Measurements from ENCODE around the gene SIRT1.
"Not testable (repeated sequence)": the region's sequence is repeated elsewhere in the genome, so short reads cannot be mapped to it uniquely, and the experiment has no call there.

The SIRT1 gene

GRCh38 chr10:67936416-67936815, 52.0 kb downstream of the SIRT1 start:
- Histone ChIP-seq H2AFZ (ENCODE audit: low read depth, low read length) (no peak overlapping the region), H3K4me1 (ENCODE audit: insufficient read depth, low read length) (no peaks in the 10 kb centered on the region), H3K27me3 (ENCODE audit: insufficient read depth, low read length) (no peaks in the 10 kb centered on the region), H3K36me3 (ENCODE audit: insufficient read depth, low read length) (peaks cover 17% of the 10 kb centered on the region), H3K9me3 (ENCODE audit: low read length) (peaks cover 4% of the 10 kb centered on the region), H3K4me3 (ENCODE audit: low read length) (no peak overlapping the region)

- H3K36me3 ChIP-seq (ENCODE audit: insufficient read depth, low read length): peaks cover 8% of the 10 kb centered on the region
- no peak overlapping the region for H3K4me3 ChIP-seq (ENCODE audit: low read length)
These were observed 59.5 kb downstream of the SIRT1 start for GRCh38 chr10:67943917-67944316.

DNA sequence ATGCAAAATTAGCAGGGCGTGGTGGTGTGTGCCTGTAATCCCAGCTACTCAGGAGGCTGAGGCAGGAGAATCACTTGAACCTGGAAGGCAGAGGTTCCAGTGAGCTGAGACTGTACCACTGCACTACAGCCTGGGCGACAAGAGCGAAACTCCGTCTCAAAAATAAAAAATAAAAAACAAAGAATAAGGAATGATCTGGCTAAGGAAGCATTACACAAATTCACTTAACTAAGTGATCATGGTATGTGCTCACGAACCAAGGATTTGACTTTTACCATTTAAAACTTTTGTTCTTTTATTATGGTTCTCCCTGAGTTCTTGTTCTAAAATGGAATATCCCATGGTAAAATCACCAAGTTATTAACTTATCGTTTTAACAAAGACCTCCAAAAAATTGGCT, 71.2 kb downstream of the SIRT1 start:
- Histone ChIP-seq H3K9me3 (ENCODE audit: low read length) (no peaks in the 10 kb centered on the region), H3K4me1 (ENCODE audit: insufficient read depth, low read length) (no peaks in the 10 kb centered on the region), H3K27me3 (ENCODE audit: insufficient read depth, low read length) (no peaks in the 10 kb centered on the region), H3K4me3 (ENCODE audit: low read length) (no peak overlapping the region), H2AFZ (ENCODE audit: low read depth, low read length) (no peak overlapping the region), H3K36me3 (ENCODE audit: insufficient read depth, low read length) (peaks cover 10% of the 10 kb centered on the region)

More at GRCh38 chr10:67943917-67944316, 59.5 kb downstream of the SIRT1 start:
- Histone ChIP-seq H2AFZ (ENCODE audit: low read depth, low read length) (no peak overlapping the region), H3K9me3 (ENCODE audit: low read length) (no peaks in the 10 kb centered on the region), H3K27me3 (ENCODE audit: insufficient read depth, low read length) (no peaks in the 10 kb centered on the region), H3K4me1 (ENCODE audit: insufficient read depth, low read length) (no peaks in the 10 kb centered on the region)

GRCh38 chr10:67959839-67960476, 75.5 kb downstream of the SIRT1 start:
- no peaks in the 10 kb centered on the region for H3K4me1 ChIP-seq (ENCODE audit: insufficient read depth, low read length)
- no peak overlapping the region for H2AFZ ChIP-seq (ENCODE audit: low read depth, low read length)
- H3K4me3 ChIP-seq (ENCODE audit: low read length): no peak overlapping the region
- H3K9me3 ChIP-seq (ENCODE audit: low read length): no peaks in the 10 kb centered on the region
- peaks cover 8% of the 10 kb centered on the region for H3K36me3 ChIP-seq (ENCODE audit: insufficient read depth, low read length)
- no peaks in the 10 kb centered on the region for H3K27me3 ChIP-seq (ENCODE audit: insufficient read depth, low read length)

GRCh38 chr10:67965456-67965855, 81.0 kb downstream of the SIRT1 start:
- H2AFZ ChIP-seq (ENCODE audit: low read depth, low read length): no peak overlapping the region
- no peak overlapping the region for H3K4me3 ChIP-seq (ENCODE audit: low read length)
- H3K27me3 ChIP-seq (ENCODE audit: insufficient read depth, low read length): no peaks in the 10 kb centered on the region
- H3K4me1 ChIP-seq (ENCODE audit: insufficient read depth, low read length): no peaks in the 10 kb centered on the region
- H3K9me3 ChIP-seq (ENCODE audit: low read length): peaks cover 2% of the 10 kb centered on the region
- H3K36me3 ChIP-seq (ENCODE audit: insufficient read depth, low read length): peaks cover 12% of the 10 kb centered on the region

DNA sequence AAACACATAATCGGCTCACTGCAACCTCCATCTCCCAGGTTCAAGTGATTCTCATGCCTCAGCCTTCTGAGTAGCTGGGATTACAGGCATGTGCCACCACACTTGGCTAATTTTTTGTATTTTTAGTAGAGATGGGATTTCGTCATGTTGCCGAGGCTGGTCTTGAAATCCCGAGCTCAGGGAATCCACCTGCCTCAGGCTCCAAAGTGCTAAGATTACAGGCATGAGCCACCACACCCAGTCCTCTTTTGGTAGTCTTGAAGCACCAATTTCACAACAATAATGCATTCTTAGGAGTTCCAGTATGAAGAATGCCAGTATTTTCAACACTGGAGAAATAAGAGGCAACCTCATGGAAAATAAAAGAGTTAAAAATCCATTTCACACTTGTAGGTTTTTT, 81.6 kb downstream of the SIRT1 start:
- not testable (repeated sequence) for H2AFZ ChIP-seq (ENCODE audit: low read depth, low read length); H3K9me3 ChIP-seq (ENCODE audit: low read length); H3K4me1 ChIP-seq (ENCODE audit: insufficient read depth, low read length); H3K27me3 ChIP-seq (ENCODE audit: insufficient read depth, low read length); H3K36me3 ChIP-seq (ENCODE audit: insufficient read depth, low read length); H3K4me3 ChIP-seq (ENCODE audit: low read length)
